ENCODE data around the gene SH3D21. TPM values are rescaled to one million over a fixed set of nuclear protein-coding genes. Genes with fewer than 3 reads are reported as not detected.
A peak's percentile ranks its signal among the peaks of the same experiment; 100 is the strongest.

Gene SH3D21
- total RNA-seq, 4 donors from 2014 or later, result 0.10 to 1.4 (median 0.46) TPM

DNA sequence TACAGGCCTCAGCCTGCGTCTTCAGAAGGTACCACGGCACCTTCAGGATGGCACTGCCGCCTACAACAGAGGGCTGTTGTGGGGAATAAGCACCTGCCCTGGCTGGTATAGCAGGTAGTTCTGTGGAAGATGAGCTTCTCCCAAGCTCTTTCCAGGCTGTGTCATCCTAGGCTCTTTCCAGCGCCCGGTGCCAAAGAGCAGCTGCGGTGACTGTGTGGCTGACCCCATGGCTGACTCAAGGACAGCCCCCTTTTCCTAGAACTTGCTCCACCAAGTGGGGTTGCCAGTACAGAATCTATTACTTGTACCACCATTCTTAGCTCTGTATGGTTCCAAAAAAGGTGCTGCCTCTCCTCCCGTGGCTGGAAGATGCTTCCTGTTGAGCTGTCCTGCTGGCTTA is 39.2 kb downstream of the SH3D21 start:
- peak in 1 of 2 donors; percentile 38 for ATAC-seq

DNA sequence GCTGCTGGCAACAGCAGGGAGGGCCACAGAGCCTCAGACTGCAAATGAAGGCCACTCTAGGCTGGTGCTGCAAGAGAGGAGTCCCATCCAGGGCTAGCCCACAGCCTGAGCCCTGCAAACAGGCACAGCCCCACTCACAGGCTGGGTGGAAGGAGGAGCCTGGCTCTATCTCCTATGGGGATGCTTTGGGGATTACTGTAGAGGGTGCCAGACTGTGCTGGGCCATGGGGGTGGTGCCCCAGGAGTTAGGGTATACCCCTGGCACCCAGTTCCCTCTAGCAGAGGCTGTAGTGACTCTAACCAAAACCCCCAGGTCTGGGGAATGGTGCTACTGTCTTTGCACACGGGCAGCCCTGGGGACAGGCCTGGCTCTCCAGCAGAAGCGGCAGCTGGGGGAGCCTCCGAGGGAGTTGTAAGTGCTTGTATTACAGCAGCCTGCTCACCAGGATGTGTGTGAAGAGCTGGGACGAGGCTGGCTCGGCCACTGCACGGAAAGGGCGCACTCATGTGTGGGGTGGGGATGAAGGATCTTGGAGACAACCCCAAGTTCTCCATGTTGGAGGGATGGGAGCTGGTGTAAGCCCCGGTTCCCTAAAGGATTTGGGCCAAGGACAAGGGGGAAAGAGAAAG is 40.7 kb downstream of the SH3D21 start:
- in situ Hi-C loops (cut with MboI; ENCODE audit: low sequenced_read_pairs in 4 of 4) (loop anchor here in 2 of 4 donors (5.0 to 10.0 kb wide), 2 partner anchors 68 to 70 kb away; no protein-coding TSS in a partner anchor), intact Hi-C loops (cut with DNase I; ENCODE audit: low total_unique reads) (no loop called here)
- Histone ChIP-seq H3K4me3 (no peak overlapping the region), H3K36me3 (peaks cover 0 to 65% of the 10 kb centered on the region in 2 donors), H3K4me1 (peaks cover 40 to 48% of the 10 kb centered on the region in 2 donors), H3K27me3 (no peaks in the 10 kb centered on the region), H3K27ac (peak overlapping the region in 3 of 4 donors; percentile 75 to 82 (median 82)), H3K9me3 (no peaks in the 10 kb centered on the region)
- no peak for ATAC-seq
- TF ChIP-seq, protein P1, sequence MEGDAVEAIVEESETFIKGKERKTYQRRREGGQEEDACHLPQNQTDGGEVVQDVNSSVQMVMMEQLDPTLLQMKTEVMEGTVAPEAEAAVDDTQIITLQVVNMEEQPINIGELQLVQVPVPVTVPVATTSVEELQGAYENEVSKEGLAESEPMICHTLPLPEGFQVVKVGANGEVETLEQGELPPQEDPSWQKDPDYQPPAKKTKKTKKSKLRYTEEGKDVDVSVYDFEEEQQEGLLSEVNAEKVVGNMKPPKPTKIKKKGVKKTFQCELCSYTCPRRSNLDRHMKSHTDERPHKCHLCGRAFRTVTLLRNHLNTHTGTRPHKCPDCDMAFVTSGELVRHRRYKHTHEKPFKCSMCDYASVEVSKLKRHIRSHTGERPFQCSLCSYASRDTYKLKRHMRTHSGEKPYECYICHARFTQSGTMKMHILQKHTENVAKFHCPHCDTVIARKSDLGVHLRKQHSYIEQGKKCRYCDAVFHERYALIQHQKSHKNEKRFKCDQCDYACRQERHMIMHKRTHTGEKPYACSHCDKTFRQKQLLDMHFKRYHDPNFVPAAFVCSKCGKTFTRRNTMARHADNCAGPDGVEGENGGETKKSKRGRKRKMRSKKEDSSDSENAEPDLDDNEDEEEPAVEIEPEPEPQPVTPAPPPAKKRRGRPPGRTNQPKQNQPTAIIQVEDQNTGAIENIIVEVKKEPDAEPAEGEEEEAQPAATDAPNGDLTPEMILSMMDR (IDR thresholded peaks at IDR 0.05 in 4 of 5, conservative IDR thresholded peaks at IDR 0.05 in 1 of 5), result no peak
- TF ChIP-seq POLR2A (IDR thresholded peaks at IDR 0.05), result no peak
- no peak for DNase-seq

More for the DNA sequence above, 39.2 kb downstream of the SH3D21 start:
- peaks cover 0 to 73% of the 10 kb centered on the region in 2 donors for H3K36me3 ChIP-seq
- in situ Hi-C loops (cut with MboI; ENCODE audit: low sequenced_read_pairs in 4 of 4), result loop anchor here in 2 of 4 donors (5.0 to 10.0 kb wide), 2 partner anchors 69 to 72 kb away; no protein-coding TSS in a partner anchor
- DNase-seq, result peak in 1 of 2 donors; percentile 68
- H3K27ac ChIP-seq, result peak overlapping the region; percentile 75 to 82 (median 78)
- intact Hi-C loops (cut with DNase I; ENCODE audit: low total_unique reads), result no loop called here
- H3K4me3 ChIP-seq, result no peak overlapping the region
- peaks cover 26 to 34% of the 10 kb centered on the region in 2 donors for H3K4me1 ChIP-seq
- TF ChIP-seq, protein P1 (IDR thresholded peaks at IDR 0.05 in 4 of 5, conservative IDR thresholded peaks at IDR 0.05 in 1 of 5), result no peak
- TF ChIP-seq POLR2A (IDR thresholded peaks at IDR 0.05), result no peak
- H3K27me3 ChIP-seq, result no peaks in the 10 kb centered on the region
- no peaks in the 10 kb centered on the region for H3K9me3 ChIP-seq

DNA sequence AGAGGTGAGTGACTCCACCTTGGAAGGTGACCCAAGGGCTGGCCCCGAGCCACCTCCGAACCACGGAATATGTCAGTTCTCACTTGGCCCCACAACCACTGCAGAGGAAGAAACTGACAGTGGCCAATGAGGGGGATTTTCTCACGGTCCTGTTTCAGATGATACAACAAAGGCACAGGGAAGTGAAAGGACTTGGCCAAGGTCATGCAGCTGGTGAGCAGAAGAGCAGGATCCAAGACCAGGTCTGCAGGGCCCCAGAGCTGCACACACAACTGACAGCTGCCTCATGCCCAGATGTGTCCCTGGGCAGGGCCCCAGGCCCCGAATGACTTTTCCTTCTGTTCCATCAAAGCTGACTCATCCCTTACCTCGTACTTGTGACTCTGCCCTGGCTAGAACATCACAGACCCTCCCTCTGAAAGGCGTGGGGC is 43.1 kb downstream of the SH3D21 start:
- H3K36me3 ChIP-seq, result peaks cover 0 to 79% of the 10 kb centered on the region in 2 donors
- no peak overlapping the region for H3K4me3 ChIP-seq
- H3K27me3 ChIP-seq, result no peaks in the 10 kb centered on the region
- H3K4me1 ChIP-seq, result peaks cover 29 to 36% of the 10 kb centered on the region in 2 donors
- H3K27ac ChIP-seq, result peak overlapping the region; percentile 51 to 75 (median 72)
- no peak for TF ChIP-seq POLR2A (IDR thresholded peaks at IDR 0.05)
- ATAC-seq (peak; percentile 21 to 55), DNase-seq (peak in 1 of 2 donors; percentile 51)
- in situ Hi-C loops (cut with MboI; ENCODE audit: low sequenced_read_pairs in 4 of 4), result loop anchor here in 2 of 4 donors (5.0 to 10.0 kb wide), 2 partner anchors 66 to 68 kb away; no protein-coding TSS in a partner anchor
- intact Hi-C loops (cut with DNase I; ENCODE audit: low total_unique reads), result no loop called here
- no peaks in the 10 kb centered on the region for H3K9me3 ChIP-seq

DNA sequence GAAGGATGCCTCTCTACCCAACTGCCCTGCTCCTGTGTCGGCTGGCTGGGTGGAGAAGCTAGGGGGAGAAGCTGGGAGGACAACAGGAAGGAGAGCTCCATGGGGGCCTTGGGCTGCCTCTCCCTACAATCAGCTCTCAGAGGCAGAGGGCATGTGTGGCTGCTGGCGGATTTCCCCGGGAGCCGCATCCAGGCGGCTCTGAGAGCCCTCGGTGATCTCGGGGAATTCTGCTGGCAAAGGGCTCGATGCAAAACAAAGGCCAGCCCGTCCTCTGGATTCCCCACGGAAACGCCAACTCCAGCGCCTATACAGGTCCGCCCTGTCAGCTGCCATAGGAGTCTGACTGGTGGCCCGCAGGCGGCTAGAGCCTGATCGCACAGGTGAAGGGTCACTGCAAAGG is 43.7 kb downstream of the SH3D21 start:
- Histone ChIP-seq H3K36me3 (peaks cover 0 to 79% of the 10 kb centered on the region in 2 donors), H3K27ac (peak overlapping the region; percentile 51 to 75 (median 72)), H3K27me3 (no peaks in the 10 kb centered on the region), H3K4me3 (no peak overlapping the region), H3K4me1 (peaks cover 25 to 32% of the 10 kb centered on the region in 2 donors), H3K9me3 (no peaks in the 10 kb centered on the region)
- no peak for TF ChIP-seq POLR2A (IDR thresholded peaks at IDR 0.05)
- TF ChIP-seq, protein P1 (IDR thresholded peaks at IDR 0.05 in 4 of 5, conservative IDR thresholded peaks at IDR 0.05 in 1 of 5), result no peak
- intact Hi-C loops (cut with DNase I; ENCODE audit: low total_unique reads), result no loop called here
- no peak for DNase-seq
- in situ Hi-C loops (cut with MboI; ENCODE audit: low sequenced_read_pairs in 4 of 4), result loop anchor here in 3 of 4 donors (5.0 to 10.0 kb wide), 2 partner anchors 65 to 67 kb away; no protein-coding TSS in a partner anchor
- peak in 1 of 2 donors; percentile 12 for ATAC-seq

DNA sequence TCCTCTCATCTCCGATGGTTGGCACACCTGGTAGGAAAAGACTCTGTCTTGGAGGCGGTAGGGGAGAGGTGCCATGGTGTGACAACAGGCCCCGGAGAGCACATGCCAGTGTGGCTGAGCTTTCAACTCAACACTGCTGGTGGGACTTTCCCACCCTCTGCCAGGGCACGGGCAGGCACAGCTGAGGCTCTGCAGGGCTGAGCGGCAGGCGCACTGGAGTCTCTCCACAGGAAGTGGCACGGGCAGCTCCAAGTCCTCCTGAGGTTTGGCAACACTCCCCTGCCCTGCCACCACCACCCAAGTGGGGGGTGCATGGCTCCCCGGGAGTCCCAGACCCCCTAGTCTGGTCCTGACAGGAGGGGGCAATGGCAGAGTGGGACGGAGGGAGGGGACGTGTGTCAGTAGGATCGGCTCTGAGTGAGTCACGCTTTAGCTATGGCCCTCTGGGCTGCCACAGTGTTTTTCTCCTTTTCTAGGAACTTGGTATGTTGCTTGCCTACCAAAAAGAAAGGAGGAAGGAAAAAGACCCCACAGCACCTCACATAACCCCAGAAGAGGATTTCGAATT is 44.6 kb downstream of the SH3D21 start:
- Histone ChIP-seq H3K27me3 (no peaks in the 10 kb centered on the region), H3K36me3 (peaks cover 0 to 84% of the 10 kb centered on the region in 2 donors), H3K4me3 (no peak overlapping the region), H3K4me1 (peaks cover 21 to 32% of the 10 kb centered on the region in 2 donors), H3K27ac (peak overlapping the region; percentile 68 to 75 (median 72)), H3K9me3 (no peaks in the 10 kb centered on the region)
- in situ Hi-C loops (cut with MboI; ENCODE audit: low sequenced_read_pairs in 4 of 4) (loop anchor here in 1 of 4 donors (10.0 kb wide), 1 partner anchor 64 kb away; no protein-coding TSS in a partner anchor), intact Hi-C loops (cut with DNase I; ENCODE audit: low total_unique reads) (no loop called here)
- DNase-seq, result peak in 1 of 2 donors; percentile 51
- no peak for TF ChIP-seq POLR2A (IDR thresholded peaks at IDR 0.05)
- TF ChIP-seq, protein P1 (IDR thresholded peaks at IDR 0.05 in 4 of 5, conservative IDR thresholded peaks at IDR 0.05 in 1 of 5), result no peak
- ATAC-seq, result peak in 1 of 2 donors; percentile 37
